GM18907 (cell line): ENCODE results near the gene HOXA5.

Experiments
- ATAC-seq: cut with Tn5 transposase; IDR thresholded peaks from one replicate; pipeline ENCODE4 v1.9.1; 2021; ENCODE audit warnings: mild to moderate bottlenecking, moderate library complexity; ENCODE audit not compliant: unreplicated experiment

Gene HOXA5

GRCh38 chr7:27160546-27161213, 17.2 kb upstream of the HOXA5 start:
- peak; percentile 63 for ATAC-seq

- ATAC-seq, result peak; percentile 15
Measured at GRCh38 chr7:27160145-27160545, 16.7 kb upstream of the HOXA5 start.

GRCh38 chr7:27159266-27160144, 16.0 kb upstream of the HOXA5 start:
- ATAC-seq, result no peak

GRCh38 chr7:27158436-27159265, 15.2 kb upstream of the HOXA5 start:
- no peak for ATAC-seq

GRCh38 chr7:27157702-27158431, 14.4 kb upstream of the HOXA5 start:
- ATAC-seq, result no peak

- ATAC-seq, result no peak
Measured at GRCh38 chr7:27156916-27157701, 13.6 kb upstream of the HOXA5 start.

- no peak for ATAC-seq
Measured at GRCh38 chr7:27156508-27156898, 13.0 kb upstream of the HOXA5 start, which contains the start of gene HOXA7. HOXA7 (minus strand) TSS chr7:27156675; CDS start chr7:27156545, 130 bp downstream.

GRCh38 chr7:27155816-27156507, 12.5 kb upstream of the HOXA5 start:
- ATAC-seq, result no peak

DNA sequence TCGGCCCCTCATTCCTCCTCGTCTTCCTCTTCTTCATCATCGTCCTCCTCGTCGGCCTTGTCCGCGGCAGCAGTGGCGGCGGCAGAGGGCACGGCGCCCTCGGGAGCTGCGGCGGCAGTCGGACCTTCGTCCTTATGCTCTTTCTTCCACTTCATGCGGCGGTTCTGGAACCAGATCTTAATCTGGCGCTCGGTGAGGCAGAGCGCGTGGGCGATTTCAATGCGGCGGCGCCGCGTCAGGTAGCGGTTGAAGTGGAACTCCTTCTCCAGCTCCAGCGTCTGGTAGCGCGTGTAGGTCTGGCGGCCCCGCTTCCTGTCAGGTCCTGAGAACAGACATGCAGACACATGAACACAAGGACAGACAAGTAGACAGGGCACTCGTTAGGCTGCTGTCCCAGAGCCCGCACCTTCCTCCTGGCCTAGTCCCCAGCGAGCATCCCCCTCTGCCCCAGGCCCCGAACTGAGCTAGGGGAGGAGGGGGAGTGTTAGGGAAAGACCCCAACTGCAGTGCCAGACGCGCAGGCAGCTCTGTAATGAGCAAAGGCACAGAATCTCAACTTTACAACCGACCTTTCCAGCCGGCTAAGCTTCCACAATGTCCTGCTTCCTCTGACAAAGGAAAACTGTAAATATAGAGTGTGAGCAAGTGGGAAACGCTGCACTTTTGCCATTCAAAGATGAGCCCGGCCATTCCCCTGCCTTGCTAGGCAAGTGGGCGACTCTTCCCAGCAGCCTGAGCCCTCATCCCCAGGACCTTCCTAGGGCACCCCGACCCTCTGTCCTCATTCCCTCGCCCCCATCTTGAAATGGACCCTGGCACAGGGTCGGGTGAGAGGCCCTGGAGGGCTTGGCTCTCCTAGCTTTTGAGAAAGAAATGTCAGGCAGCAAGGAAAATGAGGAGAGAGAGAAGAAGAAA, 11.7 kb upstream of the HOXA5 start:
- no peak for ATAC-seq

GRCh38 chr7:27154369-27154768, 10.9 kb upstream of the HOXA5 start:
- ATAC-seq, result no peak

GRCh38 chr7:27153526-27153925, 10.0 kb upstream of the HOXA5 start:
- no peak for ATAC-seq

DNA sequence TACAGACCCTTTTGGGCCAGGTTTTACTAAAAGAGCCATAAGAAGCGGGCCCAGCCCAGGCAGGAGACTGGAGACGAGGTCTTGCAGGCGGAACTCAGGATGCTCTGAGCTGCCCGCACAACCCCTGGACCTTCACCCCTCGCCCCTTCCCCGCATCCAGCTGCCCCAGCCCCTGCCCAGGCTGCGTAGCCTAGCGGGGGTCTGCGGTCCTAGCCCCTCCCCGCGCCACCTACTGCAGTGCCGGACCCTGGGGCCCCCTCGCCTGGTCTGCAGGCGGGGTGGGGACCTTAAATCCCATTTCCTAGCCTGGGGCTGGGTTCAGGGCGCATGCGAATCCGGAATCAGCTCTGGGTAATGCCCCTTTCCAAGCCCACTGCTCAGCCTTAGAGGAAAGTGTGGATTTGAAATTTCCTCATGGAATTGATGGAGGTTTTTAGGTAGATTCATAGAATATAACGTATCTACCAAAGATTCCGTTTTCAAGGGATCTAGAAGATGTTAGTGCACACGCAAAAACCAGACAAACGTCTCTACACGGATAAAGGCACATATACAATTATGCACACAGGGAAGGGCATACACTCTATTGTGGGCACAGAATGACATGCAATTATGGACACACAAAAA, 9.4 kb upstream of the HOXA5 start:
- no peak for ATAC-seq

DNA sequence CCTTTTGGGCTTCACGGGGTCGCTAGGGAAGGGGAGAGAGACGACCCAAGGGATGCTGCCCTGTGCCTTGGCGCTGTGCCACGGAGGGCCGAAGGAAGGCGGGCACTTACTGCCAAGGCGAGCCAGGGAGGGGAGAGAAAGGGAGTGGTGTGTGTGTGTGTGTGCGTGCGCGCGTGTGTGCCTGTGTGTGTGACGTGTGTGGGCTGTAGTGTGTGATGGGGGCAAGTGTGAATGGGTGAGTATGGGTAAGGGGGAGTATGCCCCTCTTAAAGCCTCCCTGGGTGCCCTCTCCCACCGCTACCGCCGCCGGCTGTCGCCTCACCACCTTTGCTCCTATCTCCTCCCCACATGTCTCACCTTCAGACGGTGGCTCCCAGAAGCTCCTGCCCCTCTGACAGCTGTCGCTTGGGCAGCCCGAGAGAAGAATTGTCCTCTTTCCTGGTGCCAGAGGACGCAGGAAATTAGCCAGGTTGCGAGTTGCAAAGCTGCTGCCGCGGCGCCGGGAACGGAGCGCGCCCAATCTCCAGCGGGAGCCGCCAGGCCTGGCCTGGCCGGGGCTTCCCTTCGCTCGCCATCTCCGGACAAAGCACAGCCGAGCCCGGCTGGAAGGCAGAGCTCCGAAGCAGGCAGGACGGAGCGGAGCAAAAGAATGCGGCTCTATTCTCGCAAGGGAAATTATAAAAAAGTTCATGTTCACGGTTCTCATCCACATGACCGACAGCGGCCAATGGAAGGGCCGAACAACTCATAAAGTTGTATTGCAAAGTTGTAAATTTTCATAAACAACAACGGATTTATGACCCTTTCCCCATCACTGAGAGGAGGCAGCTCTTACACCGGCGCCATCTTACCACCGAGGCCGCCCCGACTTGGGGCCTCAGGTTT, 8.7 kb upstream of the HOXA5 start, which contains the start of gene HOXA3:
TSS of gene HOXA3 (minus strand) at position 653 of the 885 bp plus-strand sequence. CDS start 41,943 bp downstream, outside the sequence.
- ATAC-seq, result no peak

DNA sequence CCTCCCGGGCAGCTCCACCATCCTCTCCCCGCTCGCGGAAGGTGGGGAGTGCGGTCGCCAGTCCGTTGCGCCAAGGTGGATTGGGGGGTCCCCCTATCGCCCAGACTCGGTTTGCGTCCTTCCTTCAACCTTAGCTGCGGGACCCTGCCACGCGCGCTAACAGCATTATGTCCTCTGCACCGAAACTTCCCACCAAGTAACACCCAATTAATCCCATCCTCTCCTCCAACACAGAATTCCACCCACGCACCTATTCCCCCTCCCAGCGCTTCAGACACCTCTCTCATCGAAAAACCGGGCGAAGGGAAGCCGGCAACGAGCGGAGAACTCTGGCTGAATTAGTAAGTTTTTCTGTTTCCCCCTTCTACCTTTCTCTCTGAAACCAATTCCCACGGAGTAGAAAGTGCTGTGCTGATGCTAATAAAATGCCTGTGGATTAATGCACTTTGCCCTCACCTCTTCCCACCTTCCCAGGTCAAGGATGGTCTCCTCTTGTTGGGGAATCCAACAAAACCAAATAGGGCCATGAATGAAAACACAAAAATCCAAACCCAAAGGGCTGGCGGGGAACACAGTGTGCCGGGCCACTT, 8.0 kb upstream of the HOXA5 start:
- no peak for ATAC-seq

GRCh38 chr7:27150568-27151340, 7.3 kb upstream of the HOXA5 start:
- ATAC-seq, result peak; percentile 88
